HepG2 (cell line): ENCODE results near the gene MMP28. TPM values are rescaled to one million over a fixed set of nuclear protein-coding genes. Genes with fewer than 3 reads are reported as not detected.
A peak's percentile ranks its signal among the peaks of the same experiment; 100 is the strongest.

ENCODE experiments used
- ATAC-seq: fragments of 200-7000 bp; cut with Tn5 transposase; 3 replicates; pipeline ENCODE4 v1.9.1; 2020; ENCODE audit warnings: mild to moderate bottlenecking, moderate library complexity
- BruUV-seq: library from RNA; stranded (reverse); fragments of 400-500 nt; replicated peaks from 2 replicates; lab custom pipeline; 2021; lab: Mats Ljungman, UMichigan
- CTCF ChIA-PET: fragments of 300-600 bp; formaldehyde crosslinking; extraction: SDS; loops from one replicate; lab custom pipeline; 2021; ENCODE audit warnings: low total read pairs, inconsistent platforms, low intra/inter-chr PET ratio; lab: Yijun Ruan, JAX
- POLR2A ChIA-PET: fragments of 350-600 bp; sonication (Branson Sonifier 250); formaldehyde crosslinking; loops from one replicate; lab custom pipeline; 2020; ENCODE audit warnings: antibody characterized with exemption, inconsistent platforms; lab: Yijun Ruan, JAX
- DNase-seq: peaks from one replicate; pipeline ENCODE4 v3.0.0-alpha.2; 2015; ENCODE audit warnings: low spot score
- FAIRE-seq: peaks from 3 replicates; lab custom pipeline; 2011; peaks lifted over from hg19 to GRCh38; lab: Jason Lieb, UNC
- H2AFZ ChIP-seq: one replicate; pipeline ENCODE4 v1.6.1; 2011; ENCODE audit warnings: low read length, inconsistent platforms
- H3K27ac ChIP-seq: fragments of 300-600 bp; 3 replicates; pipeline ENCODE4 v1.8.0; 2011; ENCODE audit warnings: mixed run types, mild to moderate bottlenecking, mixed read lengths, low read length, inconsistent platforms; ENCODE audit not compliant: insufficient read depth; ENCODE audit errors: extremely low read length
- H3K27me3 ChIP-seq, 2 experiments: fragments of 200-600 bp in 1 of 2; 2 replicates in 1 of 2; 3 replicates in 1 of 2; pipeline versions ENCODE4 v1.6.0 to v1.8.0; 2011; ENCODE audit warnings: low read length in 2 of 2, mild to moderate bottlenecking in 2 of 2, moderate library complexity in 2 of 2, inconsistent platforms in 1 of 2; ENCODE audit not compliant: insufficient read depth in 2 of 2, control insufficient read depth in 1 of 2
- H3K36me3 ChIP-seq, 2 experiments: fragments of 200-600 bp in 1 of 2; replicated peaks in 1 of 2; 2 replicates in 1 of 2; 3 replicates in 1 of 2; pipeline versions ENCODE4 v1.5.1 to v1.8.0; 2011; ENCODE audit warnings: low read length in 2 of 2, inconsistent platforms in 1 of 2; ENCODE audit not compliant: insufficient read depth in 2 of 2, control insufficient read depth in 1 of 2
- H3K4me1 ChIP-seq: 2 replicates; pipeline ENCODE4 v1.5.1; 2012; ENCODE audit warnings: low read length, inconsistent platforms; ENCODE audit not compliant: insufficient read depth
- H3K4me2 ChIP-seq: 2 replicates; pipeline ENCODE4 v1.6.0; 2011; ENCODE audit warnings: low read depth, low read length, inconsistent platforms
- H3K4me3 ChIP-seq, 3 experiments: fragments of 200-600 bp in 1 of 3; sonication (generic), shearing (Covaris generic) in 1 of 3; replicated peaks in 1 of 3; 2 replicates each; pipeline ENCODE4 v1.5.1; 2011 to 2016; ENCODE audit warnings: low read length in 3 of 3, inconsistent platforms in 2 of 3, low read depth in 2 of 3, mild to moderate bottlenecking in 2 of 3, control low read depth in 1 of 3, mixed read lengths in 1 of 3; ENCODE audit not compliant: insufficient read depth in 1 of 3
- H3K79me2 ChIP-seq: one replicate; pipeline ENCODE4 v1.6.1; 2011; ENCODE audit warnings: low read length, inconsistent platforms; ENCODE audit not compliant: insufficient read depth
- H3K9ac ChIP-seq: 2 replicates; pipeline ENCODE4 v1.6.0; 2011; ENCODE audit warnings: mild to moderate bottlenecking, low read depth, low read length, inconsistent platforms; ENCODE audit not compliant: insufficient read depth
- H3K9me3 ChIP-seq: 2 replicates; pipeline ENCODE4 v1.5.1; 2012; ENCODE audit warnings: mild to moderate bottlenecking, low read length
- H4K20me1 ChIP-seq: 2 replicates; pipeline ENCODE4 v1.6.0; 2011; ENCODE audit warnings: inconsistent platforms, mild to moderate bottlenecking, low read length, moderate library complexity; ENCODE audit not compliant: insufficient read depth
- KDM2A ChIP-seq: sonication (generic); formaldehyde crosslinking; IDR thresholded peaks from 2 replicates; pipeline ENCODE4 v1.4.0; 2020; ENCODE audit warnings: low read depth, missing genetic modification reagents, borderline replicate concordance
- WGBS: methylation state at CpG from one replicate; pipeline ENCODE4 v1.1.6; 2017; ENCODE audit warnings: low lambda C conversion rate; 5-methylcytosine and 5-hydroxymethylcytosine counted together
- in situ Hi-C: cut with HindIII; loops from 2 replicates; pipeline ENCODE4 v1.10.0; 2017; ENCODE audit warnings: low pct_unique_long_range_greater_than_20kb; ENCODE audit not compliant: extremely low pct_ligation_motif_present
- intact Hi-C: fragments of 100-400 bp; cut with micrococcal nuclease; formaldehyde crosslinking; loops from one replicate; pipeline ENCODE4 v1.10.0; 2022; ENCODE audit not compliant: unreplicated experiment
- polyA plus RNA-seq, 8 experiments: library from polyadenylated mRNA; depleted of rRNA in 3 of 8; stranded (reverse) in 7 of 8; unstranded in 1 of 8; fragments of >200 nt; fragmentation: Illumina TruSeq in 4 of 8; extraction: Trizol in 4 of 8; gene quantifications; 2 replicates each; pipeline versions ENCODE4 v1.2.1 to v1.2.3, GENCODE V29; 2011 to 2016; ENCODE audit warnings: low read depth in 4 of 8, missing spikeins in 1 of 8, mixed read lengths in 1 of 8; ENCODE audit not compliant: insufficient read depth in 1 of 8
- total RNA-seq, 5 experiments: library from RNA; depleted of rRNA; stranded (reverse); fragments of >200 nt; fragmentation: Illumina TruSeq; extraction: Trizol; gene quantifications; 2 replicates each; pipeline ENCODE4 v1.2.3, GENCODE V29; 2016; ENCODE audit warnings: low read depth in 1 of 5
- TF ChIP-seq, protein P1 (sequence below): sonication (generic); formaldehyde crosslinking; IDR thresholded peaks from 2 replicates; pipeline ENCODE4 v1.9.0; 2021; ENCODE audit warnings: mild to moderate bottlenecking, missing genetic modification reagents

Gene MMP28
- total and polyA plus RNA-seq, 2 of the 13 experiments (the other 11 are each of a cell fraction or from before 2014, with no cell fraction given) = not detected

DNA sequence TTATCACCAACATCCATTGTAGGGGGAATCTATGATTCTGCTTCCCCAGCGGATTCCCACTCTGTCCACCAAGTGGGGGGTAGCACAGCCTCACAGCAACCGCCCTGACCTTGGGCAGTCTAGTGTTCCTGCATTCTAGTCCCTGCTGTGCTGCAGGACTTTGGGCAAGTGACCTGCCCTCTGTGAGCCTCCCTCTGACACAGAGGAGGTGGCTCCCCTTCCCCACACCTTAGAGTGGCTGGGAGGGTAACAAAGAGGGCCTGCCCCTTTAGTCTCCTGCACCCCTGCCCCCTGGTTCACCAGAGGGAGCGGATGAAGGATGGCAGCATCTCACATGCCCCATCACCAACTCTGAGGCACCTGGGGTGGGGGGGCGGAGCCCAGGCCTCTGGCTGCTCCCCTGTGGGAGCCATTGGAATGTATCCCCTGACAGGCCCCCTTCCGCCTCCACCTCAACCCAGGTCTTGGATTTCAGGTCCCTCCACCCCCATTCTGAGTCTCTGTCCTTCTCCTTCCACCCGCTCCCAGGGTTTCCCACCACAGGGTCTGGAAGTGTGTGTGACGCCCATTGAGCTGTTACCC, 52.5 kb downstream of the MMP28 start:
- intact Hi-C loops (no loop called here), in situ Hi-C loops (loop anchor here (10.0 to 25.0 kb wide), 2 partner anchors 188 to 431 kb away; no protein-coding TSS in a partner anchor)
- TF ChIP-seq, protein P1, sequence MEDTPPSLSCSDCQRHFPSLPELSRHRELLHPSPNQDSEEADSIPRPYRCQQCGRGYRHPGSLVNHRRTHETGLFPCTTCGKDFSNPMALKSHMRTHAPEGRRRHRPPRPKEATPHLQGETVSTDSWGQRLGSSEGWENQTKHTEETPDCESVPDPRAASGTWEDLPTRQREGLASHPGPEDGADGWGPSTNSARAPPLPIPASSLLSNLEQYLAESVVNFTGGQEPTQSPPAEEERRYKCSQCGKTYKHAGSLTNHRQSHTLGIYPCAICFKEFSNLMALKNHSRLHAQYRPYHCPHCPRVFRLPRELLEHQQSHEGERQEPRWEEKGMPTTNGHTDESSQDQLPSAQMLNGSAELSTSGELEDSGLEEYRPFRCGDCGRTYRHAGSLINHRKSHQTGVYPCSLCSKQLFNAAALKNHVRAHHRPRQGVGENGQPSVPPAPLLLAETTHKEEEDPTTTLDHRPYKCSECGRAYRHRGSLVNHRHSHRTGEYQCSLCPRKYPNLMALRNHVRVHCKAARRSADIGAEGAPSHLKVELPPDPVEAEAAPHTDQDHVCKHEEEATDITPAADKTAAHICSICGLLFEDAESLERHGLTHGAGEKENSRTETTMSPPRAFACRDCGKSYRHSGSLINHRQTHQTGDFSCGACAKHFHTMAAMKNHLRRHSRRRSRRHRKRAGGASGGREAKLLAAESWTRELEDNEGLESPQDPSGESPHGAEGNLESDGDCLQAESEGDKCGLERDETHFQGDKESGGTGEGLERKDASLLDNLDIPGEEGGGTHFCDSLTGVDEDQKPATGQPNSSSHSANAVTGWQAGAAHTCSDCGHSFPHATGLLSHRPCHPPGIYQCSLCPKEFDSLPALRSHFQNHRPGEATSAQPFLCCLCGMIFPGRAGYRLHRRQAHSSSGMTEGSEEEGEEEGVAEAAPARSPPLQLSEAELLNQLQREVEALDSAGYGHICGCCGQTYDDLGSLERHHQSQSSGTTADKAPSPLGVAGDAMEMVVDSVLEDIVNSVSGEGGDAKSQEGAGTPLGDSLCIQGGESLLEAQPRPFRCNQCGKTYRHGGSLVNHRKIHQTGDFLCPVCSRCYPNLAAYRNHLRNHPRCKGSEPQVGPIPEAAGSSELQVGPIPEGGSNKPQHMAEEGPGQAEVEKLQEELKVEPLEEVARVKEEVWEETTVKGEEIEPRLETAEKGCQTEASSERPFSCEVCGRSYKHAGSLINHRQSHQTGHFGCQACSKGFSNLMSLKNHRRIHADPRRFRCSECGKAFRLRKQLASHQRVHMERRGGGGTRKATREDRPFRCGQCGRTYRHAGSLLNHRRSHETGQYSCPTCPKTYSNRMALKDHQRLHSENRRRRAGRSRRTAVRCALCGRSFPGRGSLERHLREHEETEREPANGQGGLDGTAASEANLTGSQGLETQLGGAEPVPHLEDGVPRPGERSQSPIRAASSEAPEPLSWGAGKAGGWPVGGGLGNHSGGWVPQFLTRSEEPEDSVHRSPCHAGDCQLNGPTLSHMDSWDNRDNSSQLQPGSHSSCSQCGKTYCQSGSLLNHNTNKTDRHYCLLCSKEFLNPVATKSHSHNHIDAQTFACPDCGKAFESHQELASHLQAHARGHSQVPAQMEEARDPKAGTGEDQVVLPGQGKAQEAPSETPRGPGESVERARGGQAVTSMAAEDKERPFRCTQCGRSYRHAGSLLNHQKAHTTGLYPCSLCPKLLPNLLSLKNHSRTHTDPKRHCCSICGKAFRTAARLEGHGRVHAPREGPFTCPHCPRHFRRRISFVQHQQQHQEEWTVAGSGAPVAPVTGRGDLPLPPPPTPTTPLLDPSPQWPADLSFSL (CRISPR knock-in tag) = no peak
- peak; percentile 21; the same call in 1 of the 2 replicates for TF ChIP-seq KDM2A
- no peak overlapping the region for H2AFZ ChIP-seq
- no peak overlapping the region for H3K9ac ChIP-seq
- ATAC-seq (no peak), FAIRE-seq (no peak), DNase-seq (no peak)
- H4K20me1 ChIP-seq = no peaks in the 10 kb centered on the region
- no peaks in the 10 kb centered on the region for H3K79me2 ChIP-seq
- H3K4me3 ChIP-seq = no peak overlapping the region
- H3K9me3 ChIP-seq = no peaks in the 10 kb centered on the region
- 47% methylated on average over 5 of the region's 7 CpGs for WGBS
- H3K27me3 ChIP-seq = peaks cover 2 to 26% of the 10 kb centered on the region in 2 experiments; a peak in 2 of 5 replicates
- no peak overlapping the region for H3K27ac ChIP-seq
- ChIA-PET POLR2A (no interaction called here), CTCF (no interaction called here)
- H3K36me3 ChIP-seq = no peaks in the 10 kb centered on the region
- no peaks in the 10 kb centered on the region for H3K4me1 ChIP-seq
- no peak overlapping the region for H3K4me2 ChIP-seq
- no TSS peak for BruUV-seq
